H1 (cell line): Measurements from ENCODE around the gene PRKAR1B.

Source experiments
- EZH2 ChIP-seq: fragments of 200-600 bp; sonication (generic); IDR thresholded peaks from 2 replicates; pipeline ENCODE4 v1.7.1; 2012; ENCODE audit warnings: low read depth, mild to moderate bottlenecking, moderate library complexity, low read length, inconsistent platforms; ENCODE audit not compliant: severe bottlenecking
- JUN ChIP-seq: IDR thresholded peaks from 2 replicates; pipeline ENCODE4 v1.6.1; 2011; ENCODE audit warnings: low read depth, mild to moderate bottlenecking, improper control_type of control experiment, low read length
- POLR2A ChIP-seq, 2 experiments: IDR thresholded peaks; 1 replicate in 1 of 2; 2 replicates in 1 of 2; pipeline ENCODE4 v1.6.1; 2011; ENCODE audit warnings: low read depth in 2 of 2, low read length in 2 of 2, mild to moderate bottlenecking in 2 of 2; ENCODE audit errors: control extremely low read depth in 1 of 2
- YY1 ChIP-seq: IDR thresholded peaks from 2 replicates; pipeline ENCODE4 v1.6.1; 2011; ENCODE audit warnings: low read depth, mild to moderate bottlenecking, low read length
- TF ChIP-seq, protein P1 (sequence below), 3 experiments: IDR thresholded peaks; 1 replicate in 2 of 3; 2 replicates in 1 of 3; pipeline versions ENCODE4 v1.5.1 to v1.6.1; 2011; ENCODE audit warnings: low read length in 3 of 3, mild to moderate bottlenecking in 3 of 3, inconsistent platforms in 2 of 3, low read depth in 1 of 3, moderate library complexity in 1 of 3; ENCODE audit not compliant: insufficient read depth in 1 of 3; ENCODE audit errors: control extremely low read depth in 1 of 3

DNA sequence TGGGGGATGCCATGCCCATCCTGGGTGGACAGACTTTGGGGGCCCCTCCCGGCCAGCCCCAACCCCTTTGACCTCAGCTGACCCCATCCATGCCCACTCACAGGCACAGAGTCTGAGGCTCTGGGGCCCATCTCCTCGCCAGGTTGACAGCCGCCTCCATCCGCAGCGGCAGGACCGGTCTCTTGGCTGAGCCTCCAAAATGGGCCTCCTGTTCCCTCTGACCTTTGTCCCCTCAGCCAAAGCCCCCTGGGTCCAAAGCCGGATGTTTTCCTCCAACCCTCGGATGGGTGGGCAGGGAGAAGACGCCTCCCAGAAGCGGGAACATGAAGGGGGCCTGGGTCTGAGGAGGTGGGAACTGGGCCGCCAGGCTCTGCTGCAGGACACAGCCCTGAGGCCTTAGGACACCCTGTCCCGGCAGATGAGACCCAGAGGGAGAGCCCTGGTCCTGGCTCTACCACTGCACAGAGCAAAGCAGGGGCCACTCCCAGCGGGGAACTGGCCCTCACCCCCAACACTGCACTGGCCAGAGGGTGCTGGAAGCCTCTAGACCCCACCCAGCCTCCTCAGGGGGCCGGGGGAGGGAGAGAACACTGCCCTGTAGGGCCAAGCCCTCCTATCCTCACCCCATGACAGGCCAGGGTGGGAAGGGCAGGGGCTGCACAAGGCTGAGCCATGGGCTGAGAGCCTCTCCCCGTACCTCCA, 220.0 kb downstream of the PRKAR1B start:
- TF ChIP-seq, protein P1, sequence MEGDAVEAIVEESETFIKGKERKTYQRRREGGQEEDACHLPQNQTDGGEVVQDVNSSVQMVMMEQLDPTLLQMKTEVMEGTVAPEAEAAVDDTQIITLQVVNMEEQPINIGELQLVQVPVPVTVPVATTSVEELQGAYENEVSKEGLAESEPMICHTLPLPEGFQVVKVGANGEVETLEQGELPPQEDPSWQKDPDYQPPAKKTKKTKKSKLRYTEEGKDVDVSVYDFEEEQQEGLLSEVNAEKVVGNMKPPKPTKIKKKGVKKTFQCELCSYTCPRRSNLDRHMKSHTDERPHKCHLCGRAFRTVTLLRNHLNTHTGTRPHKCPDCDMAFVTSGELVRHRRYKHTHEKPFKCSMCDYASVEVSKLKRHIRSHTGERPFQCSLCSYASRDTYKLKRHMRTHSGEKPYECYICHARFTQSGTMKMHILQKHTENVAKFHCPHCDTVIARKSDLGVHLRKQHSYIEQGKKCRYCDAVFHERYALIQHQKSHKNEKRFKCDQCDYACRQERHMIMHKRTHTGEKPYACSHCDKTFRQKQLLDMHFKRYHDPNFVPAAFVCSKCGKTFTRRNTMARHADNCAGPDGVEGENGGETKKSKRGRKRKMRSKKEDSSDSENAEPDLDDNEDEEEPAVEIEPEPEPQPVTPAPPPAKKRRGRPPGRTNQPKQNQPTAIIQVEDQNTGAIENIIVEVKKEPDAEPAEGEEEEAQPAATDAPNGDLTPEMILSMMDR (IDR thresholded peaks at IDR 0.05; ENCODE audit: control extremely low read depth in 1 of 3, insufficient read depth in 1 of 3, low read depth in 1 of 3, low read length in 3 of 3): no peak
- TF ChIP-seq EZH2 (no peak), JUN (no peak), YY1 (no peak), POLR2A (IDR thresholded peaks at IDR 0.05; ENCODE audit: control extremely low read depth in 1 of 2, low read depth in 2 of 2, low read length in 2 of 2) (no peak)
